Measurements from ENCODE around the gene CSF1. TPM values are rescaled to one million over a fixed set of nuclear protein-coding genes. Genes with fewer than 3 reads are reported as not detected.
"Not testable (repeated sequence)": the region's sequence is repeated elsewhere in the genome, so short reads cannot be mapped to it uniquely, and the experiment has no call there.

Gene CSF1
- total RNA-seq, 2 donors from 2014 or later, result 14.1 to 18.1 TPM

GRCh38 chr1:109877317-109877771 is 33.3 kb upstream of the CSF1 start:
- Histone ChIP-seq H3K9ac (ENCODE audit: low read depth in 2 of 2, low read length in 2 of 2) (peak overlapping the region in 1 of 2 donors; percentile 17), H3K9me3 (no peaks in the 10 kb centered on the region), H3K36me3 (no peaks in the 10 kb centered on the region), H3K4me1 (no peaks in the 10 kb centered on the region), H3K4me3 (no peak overlapping the region), H3K27ac (peak overlapping the region; percentile 63), H3K27me3 (no peaks in the 10 kb centered on the region)
- no peak for TF ChIP-seq CTCF (IDR thresholded peaks at IDR 0.05)
- DNase-seq, result no peak
- intact Hi-C loops (cut with DNase I), result no loop called here

DNA sequence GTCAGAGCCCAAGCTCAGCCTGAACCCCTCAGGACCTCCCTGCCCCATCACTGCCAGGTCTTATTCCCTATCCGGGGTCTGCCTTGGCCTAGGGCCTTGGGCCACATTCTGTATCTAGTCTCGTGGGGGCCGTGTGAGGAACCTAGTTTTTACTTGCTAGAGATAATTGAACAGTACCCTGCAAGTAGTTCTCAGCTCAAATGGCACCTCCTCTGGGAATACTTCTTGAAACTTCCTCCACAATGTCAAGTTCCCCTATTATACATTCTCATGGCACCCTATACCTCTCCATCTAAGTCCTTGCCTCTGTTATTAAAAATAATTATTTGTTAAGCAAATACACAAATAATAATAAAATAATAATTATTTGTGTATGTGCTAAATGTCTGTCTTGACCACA is 32.9 kb upstream of the CSF1 start:
- Histone ChIP-seq H3K27ac (peak overlapping the region; percentile 4), H3K36me3 (no peaks in the 10 kb centered on the region), H3K4me1 (no peaks in the 10 kb centered on the region), H3K4me3 (no peak overlapping the region), H3K27me3 (no peaks in the 10 kb centered on the region), H3K9me3 (no peaks in the 10 kb centered on the region), H3K9ac (ENCODE audit: low read depth in 2 of 2, low read length in 2 of 2) (no peak overlapping the region)
- no peak for TF ChIP-seq CTCF (IDR thresholded peaks at IDR 0.05)
- no peak for DNase-seq
- intact Hi-C loops (cut with DNase I), result no loop called here

DNA sequence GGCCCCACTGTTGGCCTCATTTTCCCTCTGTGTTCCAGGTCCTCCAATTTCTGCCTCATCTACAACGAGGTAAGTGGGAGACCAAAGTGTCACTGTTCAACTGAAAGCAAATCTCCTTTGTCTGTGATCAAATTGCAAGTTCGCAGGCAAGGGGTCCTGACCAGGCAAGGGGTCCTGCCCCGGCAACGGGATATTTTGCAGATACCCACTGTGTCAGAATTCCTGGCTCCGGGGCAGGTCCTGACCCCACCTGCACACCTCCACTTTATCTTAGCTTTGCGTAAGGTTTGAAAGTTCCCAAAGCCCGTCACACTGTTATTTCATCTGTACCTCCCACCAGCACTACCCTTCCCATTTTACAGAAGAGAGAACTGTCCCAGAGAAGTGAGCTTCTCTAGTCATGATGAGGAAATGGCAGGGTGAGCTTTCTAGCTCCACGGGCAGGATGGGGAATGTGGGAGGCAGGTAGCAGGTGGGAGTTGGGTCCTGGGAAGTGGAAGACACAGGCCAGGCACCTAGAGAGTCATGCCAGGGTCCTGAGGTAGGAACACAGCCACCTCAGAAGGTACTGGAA is 32.0 kb upstream of the CSF1 start:
- TF ChIP-seq CTCF (IDR thresholded peaks at IDR 0.05), result no peak
- no peaks in the 10 kb centered on the region for H3K4me1 ChIP-seq
- H3K9me3 ChIP-seq, result no peaks in the 10 kb centered on the region
- no peaks in the 10 kb centered on the region for H3K27me3 ChIP-seq
- no peak overlapping the region for H3K4me3 ChIP-seq
- no peak overlapping the region for H3K27ac ChIP-seq
- intact Hi-C loops (cut with DNase I), result no loop called here
- H3K36me3 ChIP-seq, result no peaks in the 10 kb centered on the region
- no peak for DNase-seq
- H3K9ac ChIP-seq (ENCODE audit: low read depth in 2 of 2, low read length in 2 of 2), result peak overlapping the region in 1 of 2 donors; percentile 24

DNA sequence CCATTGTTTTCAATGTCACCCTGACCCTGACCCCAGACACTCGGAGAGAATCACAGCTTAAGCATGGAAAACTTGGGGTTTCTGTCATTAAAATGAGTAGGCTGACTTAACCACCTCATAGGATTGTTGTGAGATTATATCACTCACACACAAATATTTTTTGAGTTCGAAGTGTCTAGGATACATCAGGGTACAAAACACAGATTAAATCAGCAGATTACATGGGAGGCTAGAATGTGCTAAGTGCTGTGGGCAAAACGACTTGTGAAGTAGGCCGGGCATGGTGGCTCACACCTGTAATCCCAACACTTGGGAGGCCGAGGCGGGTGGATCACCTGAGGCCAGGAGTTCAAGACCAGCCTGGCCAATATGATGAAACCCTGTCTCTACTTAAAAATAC is 31.3 kb upstream of the CSF1 start:
- H3K9me3 ChIP-seq; intact Hi-C loops (cut with DNase I); H3K4me1 ChIP-seq; H3K36me3 ChIP-seq; DNase-seq; H3K9ac ChIP-seq (ENCODE audit: low read depth in 2 of 2, low read length in 2 of 2); H3K27me3 ChIP-seq; H3K4me3 ChIP-seq; H3K27ac ChIP-seq: not testable (repeated sequence)

DNA sequence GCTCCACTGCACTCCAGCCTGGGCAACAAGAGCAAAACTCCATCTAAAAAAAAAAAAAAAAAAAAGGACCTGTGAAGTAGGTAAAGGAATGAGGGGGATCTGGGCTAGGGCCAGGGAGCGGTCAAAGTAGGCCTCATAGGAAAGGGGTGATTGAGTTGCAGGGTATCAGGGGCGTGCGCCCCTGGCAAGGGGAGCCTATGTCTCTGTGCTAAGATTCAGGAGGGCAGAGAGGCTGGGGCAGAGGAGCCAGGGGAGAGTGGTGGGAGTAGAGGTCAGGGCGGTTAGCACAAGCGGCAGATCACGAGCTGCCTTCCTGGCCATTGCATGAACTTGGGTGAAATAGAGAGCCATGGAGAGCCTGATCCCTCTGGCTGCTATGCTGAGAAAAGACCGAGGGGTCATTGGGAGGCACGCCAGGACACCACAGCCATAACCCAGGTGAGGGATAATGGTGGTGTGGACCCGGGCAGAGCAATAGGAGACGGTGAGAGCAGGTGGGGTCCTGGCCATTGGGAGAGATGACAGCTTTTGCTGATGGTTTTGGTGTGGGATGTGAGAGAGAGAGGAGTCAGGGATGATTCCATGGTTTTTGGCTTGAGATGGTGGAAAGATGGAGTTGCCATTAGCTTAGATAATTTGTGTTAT is 30.6 kb upstream of the CSF1 start:
- no peaks in the 10 kb centered on the region for H3K36me3 ChIP-seq
- no peak for TF ChIP-seq CTCF (IDR thresholded peaks at IDR 0.05)
- H3K4me1 ChIP-seq, result no peaks in the 10 kb centered on the region
- no peak for DNase-seq
- H3K9me3 ChIP-seq, result no peaks in the 10 kb centered on the region
- H3K27ac ChIP-seq, result no peak overlapping the region
- no peaks in the 10 kb centered on the region for H3K27me3 ChIP-seq
- H3K4me3 ChIP-seq, result no peak overlapping the region
- intact Hi-C loops (cut with DNase I), result no loop called here
- no peak overlapping the region for H3K9ac ChIP-seq (ENCODE audit: low read depth in 2 of 2, low read length in 2 of 2)
